ENCODE results near the gene SKAP1.

- TF ChIP-seq CTCF (conservative IDR thresholded peaks at IDR 0.05 in 1 of 2, IDR thresholded peaks at IDR 0.05 in 1 of 2; ENCODE audit: extremely low read depth in 1 of 2, insufficient read depth in 1 of 2, low read depth in 1 of 2, low read length in 2 of 2) = no peak
- TF ChIP-seq EZH2 (IDR thresholded peaks at IDR 0.05; ENCODE audit: borderline replicate concordance, low read length) = no peak
Measured at GRCh38 chr17:48178317-48178716, 251.7 kb downstream of the SKAP1 start.

All from mammary epithelial cell (primary cell).